Measurements from ENCODE around the gene ACKR3. TPM values are rescaled to one million over a fixed set of nuclear protein-coding genes. Genes with fewer than 3 reads are reported as not detected.

The ACKR3 gene
- total and polyA plus RNA-seq, 2 donors = 7.1 to 13.9 TPM

DNA sequence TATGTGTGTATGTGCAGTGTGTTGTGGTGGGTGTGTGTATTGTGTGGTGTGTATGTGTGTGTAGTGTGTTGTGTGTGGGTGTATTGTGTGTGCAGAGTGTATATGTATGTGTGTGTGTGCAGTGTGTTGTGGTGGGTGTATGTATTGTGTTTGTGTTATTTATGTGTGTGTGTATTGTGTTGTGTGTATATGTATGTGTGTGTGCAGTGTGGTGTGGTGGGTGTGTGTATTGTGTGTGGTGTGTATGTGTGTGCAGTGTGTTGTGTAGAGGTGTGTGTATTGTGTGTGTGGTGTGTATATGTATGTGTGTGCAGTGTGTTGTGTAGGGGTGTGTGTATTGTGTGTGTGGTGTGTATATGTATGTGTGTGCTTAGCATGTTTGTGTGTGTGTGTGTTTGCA, 24.3 kb downstream of the ACKR3 start:
- H3K36me3 ChIP-seq (ENCODE audit: control insufficient read depth in 2 of 2, insufficient read depth in 2 of 2, low read length in 1 of 2) = no peaks in the 10 kb centered on the region
- DNase-seq (ENCODE audit: low read depth in 6 of 9, low spot score in 9 of 9) = no peak
- no peaks in the 10 kb centered on the region for H3K4me1 ChIP-seq (ENCODE audit: control insufficient read depth in 2 of 2, insufficient read depth in 2 of 2, low read length in 2 of 2)
- H3K4me3 ChIP-seq (ENCODE audit: low read length in 2 of 2) = no peak overlapping the region
- H3K9me3 ChIP-seq (ENCODE audit: control insufficient read depth in 2 of 2, insufficient read depth in 1 of 2, low read length in 1 of 2) = no peaks in the 10 kb centered on the region
- peaks cover 0 to 2% of the 10 kb centered on the region in 2 donors for H3K27me3 ChIP-seq (ENCODE audit: control insufficient read depth in 2 of 2, insufficient read depth in 1 of 2, low read length in 1 of 2)
- H3K27ac ChIP-seq (ENCODE audit: low read depth in 1 of 2, low read length in 1 of 2) = no peak overlapping the region

- Histone ChIP-seq H3K9me3 (ENCODE audit: control insufficient read depth in 2 of 2, insufficient read depth in 1 of 2, low read length in 1 of 2) (no peaks in the 10 kb centered on the region), H3K4me1 (ENCODE audit: control insufficient read depth in 2 of 2, insufficient read depth in 2 of 2, low read length in 2 of 2) (no peaks in the 10 kb centered on the region), H3K36me3 (ENCODE audit: control insufficient read depth in 2 of 2, insufficient read depth in 2 of 2, low read length in 1 of 2) (no peaks in the 10 kb centered on the region), H3K27ac (ENCODE audit: low read depth in 1 of 2, low read length in 1 of 2) (no peak overlapping the region), H3K27me3 (ENCODE audit: control insufficient read depth in 2 of 2, insufficient read depth in 1 of 2, low read length in 1 of 2) (peaks cover 0 to 2% of the 10 kb centered on the region in 2 donors), H3K4me3 (ENCODE audit: low read length in 2 of 2) (no peak overlapping the region)
- 92% methylated on average over 4 of the region's 4 CpGs for WGBS
- DNase-seq (ENCODE audit: low read depth in 6 of 9, low spot score in 9 of 9) = no peak
Measured at GRCh38 chr2:236597629-236598028, 28.0 kb downstream of the ACKR3 start.

DNA sequence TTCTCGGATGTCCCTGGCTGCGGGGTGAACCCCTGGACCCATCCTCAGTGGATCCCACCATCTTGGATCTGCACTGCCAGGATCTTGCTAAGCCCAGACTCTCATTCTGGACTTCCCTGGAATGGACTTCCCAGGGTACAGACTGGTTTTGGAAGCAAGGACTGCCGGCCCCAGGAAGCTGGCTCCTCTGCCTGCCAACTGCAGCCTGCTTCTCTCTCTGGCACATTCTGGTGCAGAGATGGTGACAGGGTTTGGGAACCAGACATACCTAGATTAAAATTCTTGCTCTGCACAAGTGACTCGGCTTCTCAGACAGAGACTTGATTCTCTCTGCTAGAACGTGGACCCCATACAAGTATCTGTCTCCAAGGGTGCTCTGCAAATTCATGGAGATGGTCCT, 29.4 kb downstream of the ACKR3 start:
- Histone ChIP-seq H3K27me3 (ENCODE audit: control insufficient read depth in 2 of 2, insufficient read depth in 1 of 2, low read length in 1 of 2) (peaks cover 0 to 6% of the 10 kb centered on the region in 2 donors), H3K4me1 (ENCODE audit: control insufficient read depth in 2 of 2, insufficient read depth in 2 of 2, low read length in 2 of 2) (no peaks in the 10 kb centered on the region), H3K36me3 (ENCODE audit: control insufficient read depth in 2 of 2, insufficient read depth in 2 of 2, low read length in 1 of 2) (no peaks in the 10 kb centered on the region), H3K4me3 (ENCODE audit: low read length in 2 of 2) (no peak overlapping the region), H3K9me3 (ENCODE audit: control insufficient read depth in 2 of 2, insufficient read depth in 1 of 2, low read length in 1 of 2) (no peaks in the 10 kb centered on the region), H3K27ac (ENCODE audit: low read depth in 1 of 2, low read length in 1 of 2) (no peak overlapping the region)
- 96% methylated on average over 5 of the region's 5 CpGs for WGBS
- DNase-seq (ENCODE audit: low read depth in 6 of 9, low spot score in 9 of 9) = no peak

GRCh38 chr2:236600158-236600557, 30.5 kb downstream of the ACKR3 start:
- Histone ChIP-seq H3K4me1 (ENCODE audit: control insufficient read depth in 2 of 2, insufficient read depth in 2 of 2, low read length in 2 of 2) (no peaks in the 10 kb centered on the region), H3K36me3 (ENCODE audit: control insufficient read depth in 2 of 2, insufficient read depth in 2 of 2, low read length in 1 of 2) (no peaks in the 10 kb centered on the region), H3K4me3 (ENCODE audit: low read length in 2 of 2) (no peak overlapping the region), H3K9me3 (ENCODE audit: control insufficient read depth in 2 of 2, insufficient read depth in 1 of 2, low read length in 1 of 2) (no peaks in the 10 kb centered on the region), H3K27me3 (ENCODE audit: control insufficient read depth in 2 of 2, insufficient read depth in 1 of 2, low read length in 1 of 2) (peaks cover 0 to 11% of the 10 kb centered on the region in 2 donors), H3K27ac (ENCODE audit: low read depth in 1 of 2, low read length in 1 of 2) (no peak overlapping the region)
- DNase-seq (ENCODE audit: low read depth in 6 of 9, low spot score in 9 of 9) = no peak
- 94% methylated on average over 7 of the region's 7 CpGs for WGBS

DNA sequence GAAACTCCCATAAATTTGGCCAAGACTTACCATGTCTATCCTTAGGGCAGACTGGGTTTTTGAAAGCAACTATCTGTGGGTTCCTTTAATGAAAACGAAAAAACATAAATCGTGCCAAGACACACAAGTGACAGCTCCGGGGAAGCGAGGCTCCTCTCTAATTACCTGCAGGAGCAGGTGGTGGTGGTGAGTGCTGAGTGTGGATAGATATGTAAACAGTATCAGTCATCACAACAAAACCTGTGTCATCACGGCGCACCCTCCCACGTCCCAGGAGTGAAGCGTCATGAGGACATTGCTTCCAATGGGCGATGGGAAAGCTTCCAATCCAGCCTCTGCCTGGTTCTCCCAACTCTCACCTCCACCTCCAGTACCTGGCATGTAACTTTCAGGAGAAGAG, 31.3 kb downstream of the ACKR3 start:
- Histone ChIP-seq H3K4me1 (ENCODE audit: control insufficient read depth in 2 of 2, insufficient read depth in 2 of 2, low read length in 2 of 2) (no peaks in the 10 kb centered on the region), H3K9me3 (ENCODE audit: control insufficient read depth in 2 of 2, insufficient read depth in 1 of 2, low read length in 1 of 2) (no peaks in the 10 kb centered on the region), H3K27ac (ENCODE audit: low read depth in 1 of 2, low read length in 1 of 2) (no peak overlapping the region), H3K27me3 (ENCODE audit: control insufficient read depth in 2 of 2, insufficient read depth in 1 of 2, low read length in 1 of 2) (peaks cover 0 to 11% of the 10 kb centered on the region in 2 donors), H3K36me3 (ENCODE audit: control insufficient read depth in 2 of 2, insufficient read depth in 2 of 2, low read length in 1 of 2) (no peaks in the 10 kb centered on the region), H3K4me3 (ENCODE audit: low read length in 2 of 2) (no peak overlapping the region)
- 93% methylated on average over 9 of the region's 9 CpGs for WGBS
- peak in 1 of 9 donors; percentile 9 for DNase-seq (ENCODE audit: low read depth in 6 of 9, low spot score in 9 of 9)

DNA sequence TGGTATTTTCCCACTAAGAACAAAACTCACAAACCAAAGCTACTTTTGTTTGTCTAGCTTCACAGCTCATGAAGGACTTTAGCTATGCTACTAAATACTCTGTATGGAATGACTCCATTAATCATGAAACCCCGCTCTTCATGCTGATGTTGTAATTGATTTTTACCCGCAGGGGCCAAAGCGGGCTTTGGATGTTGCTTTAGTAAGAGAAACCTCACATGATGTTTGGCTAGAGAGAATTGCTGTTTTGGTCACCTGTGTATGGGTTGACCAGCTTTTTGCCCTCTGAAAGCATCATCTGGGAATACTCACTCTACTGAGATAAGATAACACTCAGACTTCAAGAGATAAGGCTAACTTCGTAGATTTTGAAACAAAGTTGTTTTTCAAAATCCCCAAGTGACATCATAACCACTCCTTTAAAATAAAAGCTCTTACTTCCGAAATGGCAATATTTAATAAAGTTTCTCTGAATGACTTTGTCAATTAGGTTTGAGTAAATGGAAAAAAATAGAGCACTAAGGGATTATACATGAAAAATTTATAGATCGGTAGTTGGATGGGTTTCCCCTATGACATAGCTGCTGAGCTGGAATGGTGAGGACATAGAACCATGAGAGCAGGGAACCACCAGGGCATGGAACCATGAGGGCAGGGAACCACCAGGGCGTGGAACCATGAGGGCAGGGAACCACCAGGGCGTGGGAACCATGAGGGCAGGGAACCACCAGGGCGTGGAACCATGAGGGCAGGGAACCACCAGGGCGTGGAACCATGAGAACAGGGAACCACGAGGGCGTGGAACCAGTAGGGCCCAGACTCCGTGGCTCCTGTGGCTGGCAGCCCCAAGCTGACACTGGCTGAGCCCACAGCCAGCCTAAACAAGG, 31.9 kb downstream of the ACKR3 start:
- Histone ChIP-seq H3K36me3 (ENCODE audit: control insufficient read depth in 2 of 2, insufficient read depth in 2 of 2, low read length in 1 of 2) (no peaks in the 10 kb centered on the region), H3K4me1 (ENCODE audit: control insufficient read depth in 2 of 2, insufficient read depth in 2 of 2, low read length in 2 of 2) (no peaks in the 10 kb centered on the region), H3K4me3 (ENCODE audit: low read length in 2 of 2) (no peak overlapping the region), H3K27me3 (ENCODE audit: control insufficient read depth in 2 of 2, insufficient read depth in 1 of 2, low read length in 1 of 2) (peaks cover 0 to 9% of the 10 kb centered on the region in 2 donors), H3K27ac (ENCODE audit: low read depth in 1 of 2, low read length in 1 of 2) (no peak overlapping the region), H3K9me3 (ENCODE audit: control insufficient read depth in 2 of 2, insufficient read depth in 1 of 2, low read length in 1 of 2) (no peaks in the 10 kb centered on the region)
- 86% methylated on average over 13 of the region's 13 CpGs for WGBS
- DNase-seq (ENCODE audit: low read depth in 6 of 9, low spot score in 9 of 9) = no peak

DNA sequence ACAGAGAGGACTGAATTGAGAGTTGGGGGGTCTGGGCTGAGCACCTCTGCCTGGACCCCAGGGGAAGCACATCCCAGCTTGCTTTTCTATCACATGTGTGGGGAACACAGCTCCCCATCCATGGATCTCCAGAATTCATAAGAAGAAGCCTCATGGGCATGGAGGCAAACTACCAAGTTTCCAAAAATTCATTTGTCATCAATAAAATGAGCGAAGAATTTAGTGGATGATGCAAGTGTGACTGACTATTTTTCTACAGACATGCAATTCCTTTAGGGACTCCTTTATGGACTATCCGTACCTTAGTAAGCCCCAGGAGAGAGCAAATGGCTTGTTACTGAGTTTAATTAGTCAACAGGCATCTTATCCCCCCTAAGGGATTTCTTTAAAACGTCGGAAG, 33.1 kb downstream of the ACKR3 start:
- 82% methylated on average over 4 of the region's 4 CpGs for WGBS
- no peaks in the 10 kb centered on the region for H3K36me3 ChIP-seq (ENCODE audit: control insufficient read depth in 2 of 2, insufficient read depth in 2 of 2, low read length in 1 of 2)

GRCh38 chr2:236603361-236604015, 33.9 kb downstream of the ACKR3 start:
- Histone ChIP-seq H3K4me1 (ENCODE audit: control insufficient read depth in 2 of 2, insufficient read depth in 2 of 2, low read length in 2 of 2) (no peaks in the 10 kb centered on the region), H3K4me3 (ENCODE audit: low read length in 2 of 2) (no peak overlapping the region), H3K27me3 (ENCODE audit: control insufficient read depth in 2 of 2, insufficient read depth in 1 of 2, low read length in 1 of 2) (peaks cover 0 to 9% of the 10 kb centered on the region in 2 donors), H3K27ac (ENCODE audit: low read depth in 1 of 2, low read length in 1 of 2) (no peak overlapping the region), H3K36me3 (ENCODE audit: control insufficient read depth in 2 of 2, insufficient read depth in 2 of 2, low read length in 1 of 2) (no peaks in the 10 kb centered on the region), H3K9me3 (ENCODE audit: control insufficient read depth in 2 of 2, insufficient read depth in 1 of 2, low read length in 1 of 2) (no peaks in the 10 kb centered on the region)
- DNase-seq (ENCODE audit: low read depth in 6 of 9, low spot score in 9 of 9) = no peak
- 95% methylated on average over 15 of the region's 15 CpGs for WGBS

More for the DNA sequence above, 33.1 kb downstream of the ACKR3 start:
- Histone ChIP-seq H3K27ac (ENCODE audit: low read depth in 1 of 2, low read length in 1 of 2) (no peak overlapping the region), H3K4me3 (ENCODE audit: low read length in 2 of 2) (no peak overlapping the region), H3K27me3 (ENCODE audit: control insufficient read depth in 2 of 2, insufficient read depth in 1 of 2, low read length in 1 of 2) (peaks cover 0 to 9% of the 10 kb centered on the region in 2 donors), H3K4me1 (ENCODE audit: control insufficient read depth in 2 of 2, insufficient read depth in 2 of 2, low read length in 2 of 2) (no peaks in the 10 kb centered on the region), H3K9me3 (ENCODE audit: control insufficient read depth in 2 of 2, insufficient read depth in 1 of 2, low read length in 1 of 2) (no peaks in the 10 kb centered on the region)
- DNase-seq (ENCODE audit: low read depth in 6 of 9, low spot score in 9 of 9) = no peak

- Histone ChIP-seq H3K4me3 (ENCODE audit: low read length in 2 of 2) (no peak overlapping the region), H3K27ac (ENCODE audit: low read depth in 1 of 2, low read length in 1 of 2) (no peak overlapping the region), H3K36me3 (ENCODE audit: control insufficient read depth in 2 of 2, insufficient read depth in 2 of 2, low read length in 1 of 2) (no peaks in the 10 kb centered on the region), H3K4me1 (ENCODE audit: control insufficient read depth in 2 of 2, insufficient read depth in 2 of 2, low read length in 2 of 2) (no peaks in the 10 kb centered on the region), H3K9me3 (ENCODE audit: control insufficient read depth in 2 of 2, insufficient read depth in 1 of 2, low read length in 1 of 2) (no peaks in the 10 kb centered on the region), H3K27me3 (ENCODE audit: control insufficient read depth in 2 of 2, insufficient read depth in 1 of 2, low read length in 1 of 2) (peaks cover 0 to 9% of the 10 kb centered on the region in 2 donors)
- 47% methylated on average over 20 of the region's 20 CpGs for WGBS
- DNase-seq (ENCODE audit: low read depth in 6 of 9, low spot score in 9 of 9) = no peak
Measured at GRCh38 chr2:236604575-236605344, 35.1 kb downstream of the ACKR3 start.

All from thymus (tissue), 11 donors.